ENCODE results near the gene MPP2.
"Not testable (repeated sequence)": the region's sequence is repeated elsewhere in the genome, so short reads cannot be mapped to it uniquely, and the experiment has no call there.

The MPP2 gene

GRCh38 chr17:43897831-43898230 is 9.5 kb downstream of the MPP2 start:
- no peak for TF ChIP-seq CTCF (IDR thresholded peaks at IDR 0.05; ENCODE audit: low read depth, low read length)
- Histone ChIP-seq H3K9ac (ENCODE audit: low read length) (no peak overlapping the region), H3K4me2 (ENCODE audit: low read length) (no peak overlapping the region), H3K4me3 (ENCODE audit: low read length) (no peak overlapping the region), H4K20me1 (ENCODE audit: insufficient read depth, low read length) (no peaks in the 10 kb centered on the region), H3K36me3 (replicated peaks; ENCODE audit: low read depth, low read length) (no peaks in the 10 kb centered on the region), H3K27ac (ENCODE audit: low read length) (no peak overlapping the region), H3K79me2 (ENCODE audit: low read length) (no peaks in the 10 kb centered on the region), H3K27me3 (ENCODE audit: low read depth, low read length) (peaks cover 31% of the 10 kb centered on the region), H2AFZ (ENCODE audit: low read depth, low read length) (no peak overlapping the region), H3K9me3 (ENCODE audit: insufficient read depth, low read length) (no peaks in the 10 kb centered on the region), H3K4me1 (ENCODE audit: low read length) (no peaks in the 10 kb centered on the region)

- H3K9me3 ChIP-seq (ENCODE audit: insufficient read depth, low read length); H3K9ac ChIP-seq (ENCODE audit: low read length); H3K27ac ChIP-seq (ENCODE audit: low read length); H3K79me2 ChIP-seq (ENCODE audit: low read length); H2AFZ ChIP-seq (ENCODE audit: low read depth, low read length); H4K20me1 ChIP-seq (ENCODE audit: insufficient read depth, low read length); H3K4me1 ChIP-seq (ENCODE audit: low read length); H3K36me3 ChIP-seq (replicated peaks; ENCODE audit: low read depth, low read length); H3K4me3 ChIP-seq (ENCODE audit: low read length); H3K4me2 ChIP-seq (ENCODE audit: low read length): not testable (repeated sequence)
- H3K27me3 ChIP-seq (ENCODE audit: low read depth, low read length), result peaks cover 31% of the 10 kb centered on the region
Measured at GRCh38 chr17:43894494-43894893, 12.8 kb downstream of the MPP2 start.

GRCh38 chr17:43892647-43892952 is 14.7 kb downstream of the MPP2 start:
- H3K4me1 ChIP-seq (ENCODE audit: low read length), result no peaks in the 10 kb centered on the region
- no peak overlapping the region for H3K4me2 ChIP-seq (ENCODE audit: low read length)
- peaks cover 33% of the 10 kb centered on the region for H3K27me3 ChIP-seq (ENCODE audit: low read depth, low read length)
- TF ChIP-seq CTCF (IDR thresholded peaks at IDR 0.05; ENCODE audit: low read depth, low read length), result no peak
- TF ChIP-seq EZH2phosphoT487 (IDR thresholded peaks at IDR 0.05; ENCODE audit: low read depth), result no peak
- H3K36me3 ChIP-seq (replicated peaks; ENCODE audit: low read depth, low read length), result no peaks in the 10 kb centered on the region
- H3K79me2 ChIP-seq (ENCODE audit: low read length), result no peaks in the 10 kb centered on the region
- no peak overlapping the region for H3K27ac ChIP-seq (ENCODE audit: low read length)
- no peak overlapping the region for H2AFZ ChIP-seq (ENCODE audit: low read depth, low read length)
- no peaks in the 10 kb centered on the region for H3K9me3 ChIP-seq (ENCODE audit: insufficient read depth, low read length)
- H4K20me1 ChIP-seq (ENCODE audit: insufficient read depth, low read length), result no peaks in the 10 kb centered on the region
- no peak overlapping the region for H3K4me3 ChIP-seq (ENCODE audit: low read length)
- H3K9ac ChIP-seq (ENCODE audit: low read length), result no peak overlapping the region

- H3K79me2 ChIP-seq (ENCODE audit: low read length), result no peaks in the 10 kb centered on the region
- no peak overlapping the region for H3K4me2 ChIP-seq (ENCODE audit: low read length)
- no peak overlapping the region for H3K9ac ChIP-seq (ENCODE audit: low read length)
- TF ChIP-seq EZH2phosphoT487 (IDR thresholded peaks at IDR 0.05; ENCODE audit: low read depth), result no peak
- no peak for TF ChIP-seq CTCF (IDR thresholded peaks at IDR 0.05; ENCODE audit: low read depth, low read length)
- no peak overlapping the region for H3K4me3 ChIP-seq (ENCODE audit: low read length)
- no peaks in the 10 kb centered on the region for H3K4me1 ChIP-seq (ENCODE audit: low read length)
- H3K27me3 ChIP-seq (ENCODE audit: low read depth, low read length), result peaks cover 30% of the 10 kb centered on the region
- H3K9me3 ChIP-seq (ENCODE audit: insufficient read depth, low read length), result no peaks in the 10 kb centered on the region
- no peaks in the 10 kb centered on the region for H3K36me3 ChIP-seq (replicated peaks; ENCODE audit: low read depth, low read length)
- H3K27ac ChIP-seq (ENCODE audit: low read length), result no peak overlapping the region
- H2AFZ ChIP-seq (ENCODE audit: low read depth, low read length), result no peak overlapping the region
- no peaks in the 10 kb centered on the region for H4K20me1 ChIP-seq (ENCODE audit: insufficient read depth, low read length)
Measured at GRCh38 chr17:43891851-43892646, 15.3 kb downstream of the MPP2 start.

All from OCI-LY3 (cell line).